SK-N-DZ (cell line): ENCODE data around the gene IGLL5. TPM values are rescaled to one million over a fixed set of nuclear protein-coding genes. Genes with fewer than 3 reads are reported as not detected.

Source experiments
- DNase-seq: peaks from one replicate; pipeline ENCODE4 v3.0.0-alpha.2; 2015; ENCODE audit warnings: low spot score
- polyA plus RNA-seq, 2 experiments: library from polyadenylated mRNA; depleted of rRNA; stranded (reverse); fragments of >200 nt; gene quantifications; 2 replicates each; pipeline ENCODE4 v1.2.3, GENCODE V29; 2014

Gene IGLL5
- polyA plus RNA-seq (2014; cell fraction: cytosol; rRNA removed) = not detected in 2 replicates
- not detected in 2 replicates for polyA plus RNA-seq (2014; cell fraction: nucleus; rRNA removed)

DNA sequence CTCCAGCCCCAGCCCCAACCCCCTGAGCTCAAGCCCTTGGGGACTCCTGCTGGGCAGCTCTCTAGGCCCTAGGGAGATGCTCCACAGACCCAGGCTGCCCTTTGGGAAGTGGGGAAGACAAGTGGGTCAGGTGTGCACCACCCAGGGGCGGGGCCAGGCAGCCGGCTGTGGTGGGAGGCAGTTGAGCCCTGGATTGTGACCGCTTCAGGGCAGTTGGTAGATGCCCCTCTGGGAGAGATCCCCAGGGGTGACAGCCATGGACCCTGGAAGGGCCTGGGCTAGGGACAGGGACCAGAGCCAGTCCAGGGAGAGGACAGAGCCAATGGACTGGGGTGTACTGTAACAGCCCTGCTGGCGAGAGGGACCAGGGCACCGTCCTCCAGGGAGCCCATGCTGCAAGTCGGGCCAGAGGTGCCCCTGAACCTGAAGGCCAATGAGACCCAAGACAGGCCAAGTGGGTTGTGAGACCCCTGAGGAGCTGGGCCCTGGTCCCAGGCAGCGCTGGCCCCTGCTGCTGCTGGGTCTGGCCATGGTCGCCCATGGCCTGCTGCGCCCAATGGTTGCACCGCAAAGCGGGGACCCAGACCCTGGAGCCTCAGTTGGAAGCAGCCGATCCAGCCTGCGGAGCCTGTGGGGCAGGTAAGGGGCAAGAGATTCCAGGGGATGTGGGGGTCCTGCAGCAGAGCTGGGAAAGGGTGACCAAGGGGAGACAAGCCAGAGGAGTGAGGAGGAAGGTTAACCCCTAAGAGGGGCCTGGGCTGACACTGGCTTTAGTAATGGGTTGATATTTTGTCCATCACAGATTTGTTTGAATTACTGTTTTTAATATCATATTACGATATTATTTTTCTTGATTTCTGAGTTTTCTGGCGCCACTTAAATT, at the start of gene IGLL5:
Gene IGLL5, plus strand, starts transcription at position 196 of the 883 bp plus-strand sequence. Its CDS starts 238 bp downstream, at position 434.
- DNase-seq = no peak

DNA sequence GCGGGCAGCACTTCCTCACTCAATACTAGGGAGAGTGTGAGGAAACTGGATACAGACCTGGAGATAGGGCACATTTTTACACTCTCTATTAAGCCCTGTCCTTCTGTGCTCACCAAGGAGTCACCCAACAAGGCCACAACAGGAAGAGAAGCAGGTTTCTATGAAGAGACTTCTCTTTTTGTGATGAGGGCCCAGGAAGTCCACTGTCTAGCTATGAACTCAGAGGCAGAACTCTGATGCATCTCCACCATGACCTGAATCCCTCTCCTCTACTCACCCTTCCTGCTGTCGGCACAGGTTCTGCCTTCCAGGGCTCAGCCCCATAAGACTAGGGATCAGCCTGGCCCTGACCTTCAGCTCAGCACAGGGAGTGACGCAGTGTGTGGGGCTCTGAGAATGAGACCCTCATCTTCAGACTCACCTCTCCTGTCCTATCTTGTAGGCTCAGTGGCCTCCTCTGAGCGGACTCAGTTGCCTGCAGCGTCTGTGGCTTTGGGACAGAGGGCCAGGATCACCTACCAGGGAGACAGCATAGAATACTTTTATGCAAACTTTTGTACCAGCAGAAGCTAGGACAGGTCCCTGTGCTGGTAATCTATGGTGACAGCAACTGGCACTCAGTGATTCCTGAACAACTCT, 49.3 kb upstream of the IGLL5 start:
- no peak for DNase-seq

DNA sequence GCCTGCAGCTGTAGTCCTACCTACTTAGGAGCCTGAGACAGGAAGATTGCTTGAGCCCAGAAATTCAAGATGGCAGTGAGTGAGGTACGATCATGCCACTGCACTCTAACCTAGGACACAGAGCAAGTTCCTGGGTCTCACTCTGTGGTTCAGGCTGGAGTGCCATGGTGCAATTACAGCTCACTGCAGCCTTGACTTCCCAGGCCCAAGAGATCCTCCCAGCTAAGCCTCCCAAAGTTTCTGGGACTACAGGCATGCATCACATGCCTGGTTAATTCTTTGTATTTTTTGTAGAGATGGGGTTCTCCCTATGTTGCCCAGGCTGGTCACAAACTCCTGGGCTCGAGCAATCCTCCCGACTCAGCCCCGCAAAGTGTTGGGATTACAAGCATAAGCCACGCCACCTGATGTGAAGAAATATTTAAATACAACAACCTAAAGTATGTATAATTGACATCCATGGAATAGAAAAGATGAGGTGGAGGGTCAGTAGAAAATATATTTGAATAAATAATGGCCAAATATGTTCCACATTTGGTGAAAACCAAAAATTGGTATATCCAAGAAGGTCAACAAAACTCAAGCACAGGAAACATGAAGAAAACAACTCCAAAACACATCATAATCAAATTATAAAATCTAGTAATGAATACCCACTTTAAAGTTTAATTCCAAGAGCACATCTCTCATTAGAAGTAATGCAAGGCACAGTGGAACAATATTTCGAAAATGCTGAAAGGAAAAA, 47.9 kb upstream of the IGLL5 start:
- DNase-seq = no peak

DNA sequence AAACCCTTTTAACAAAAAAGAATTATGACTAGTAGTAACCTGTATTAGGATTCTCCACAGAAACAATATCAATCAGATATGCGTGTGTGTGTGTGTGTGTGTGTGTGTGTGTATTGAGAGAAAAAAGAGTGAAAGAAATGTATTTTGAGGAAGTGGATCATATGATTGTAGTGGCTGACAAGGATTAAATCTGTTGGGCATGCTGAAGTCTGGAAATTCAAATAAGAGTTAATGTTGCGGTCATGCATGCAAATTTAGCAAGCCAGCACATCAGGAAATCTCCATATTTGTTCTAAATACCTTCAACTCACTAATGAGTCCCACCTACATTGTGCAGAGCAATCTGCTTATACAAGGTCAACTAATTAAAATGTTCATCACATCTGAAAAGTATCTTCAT, 46.8 kb upstream of the IGLL5 start:
- no peak for DNase-seq

DNA sequence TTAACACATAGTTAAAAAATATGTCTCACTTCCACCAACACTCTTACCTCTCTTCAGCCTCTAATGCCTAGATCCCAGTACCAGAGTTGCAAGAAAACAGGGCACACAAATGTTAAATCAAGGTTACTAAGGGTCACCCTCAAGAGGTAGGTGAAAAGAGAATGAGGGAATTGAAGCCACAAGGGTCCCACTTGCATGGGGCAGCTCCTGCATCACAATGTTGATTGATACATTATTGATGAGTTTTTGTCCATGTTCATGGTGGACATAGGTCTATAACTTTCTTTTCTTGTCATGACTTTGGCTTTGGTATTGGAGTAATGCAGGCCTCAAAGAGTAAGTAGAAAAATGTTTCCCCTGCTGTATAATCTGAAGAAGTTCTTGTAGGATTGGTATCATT, 46.0 kb upstream of the IGLL5 start:
- DNase-seq = no peak

DNA sequence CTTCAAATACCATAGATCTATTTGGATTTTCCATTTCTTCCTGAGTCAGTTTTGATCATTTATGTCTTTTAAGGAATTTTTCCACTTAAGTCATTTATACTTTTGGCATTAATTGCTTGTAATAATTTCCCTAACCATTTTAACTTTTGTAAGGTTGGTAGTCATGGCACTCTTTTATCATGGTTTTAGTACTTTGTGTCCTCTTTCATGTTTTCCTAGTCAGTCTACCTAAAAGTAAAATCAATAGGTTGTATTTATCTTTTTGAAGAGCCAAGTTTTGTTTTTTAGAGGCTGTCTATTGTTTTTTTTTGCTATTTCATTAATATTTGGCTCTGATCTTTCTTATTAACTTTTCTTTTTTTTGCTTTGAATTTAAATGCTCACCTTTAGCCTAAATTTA, 45.5 kb upstream of the IGLL5 start:
- no peak for DNase-seq

DNA sequence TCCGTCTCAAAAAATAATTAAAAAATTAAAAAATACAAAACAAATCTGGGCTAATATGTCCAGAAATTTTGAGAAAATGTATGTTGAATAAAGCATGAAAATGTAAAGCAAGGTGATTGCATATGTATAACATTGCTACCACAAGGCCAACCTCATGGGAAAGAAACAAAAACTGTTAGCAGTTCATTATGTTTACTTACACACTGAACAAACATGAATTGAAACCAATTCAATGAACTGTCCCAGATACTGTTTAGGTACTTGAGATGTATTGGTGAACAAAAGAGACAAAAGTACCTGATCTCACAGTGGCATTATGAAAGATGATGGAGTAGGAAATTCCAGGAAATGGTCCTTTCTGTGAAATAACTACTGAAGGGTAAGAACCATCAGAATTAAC, 43.8 kb upstream of the IGLL5 start:
- no peak for DNase-seq

DNA sequence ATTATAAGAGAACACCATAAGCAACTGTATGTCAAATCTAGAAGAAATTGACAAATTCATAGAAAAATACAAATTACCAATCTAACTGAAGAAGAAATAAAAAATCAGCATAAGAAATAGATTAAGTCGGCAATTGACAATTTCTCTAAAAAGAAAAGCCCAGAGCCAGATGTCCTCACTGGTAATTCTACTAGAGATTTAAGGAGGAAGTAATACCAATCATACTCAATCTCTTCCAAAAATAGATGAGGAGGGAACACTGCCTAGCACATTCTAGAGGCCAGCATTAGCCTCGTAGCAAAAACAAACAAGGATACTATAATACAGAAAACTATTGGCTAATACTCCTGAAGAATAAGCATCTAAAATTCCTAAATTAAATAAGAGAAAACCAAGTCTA, 40.4 kb upstream of the IGLL5 start:
- DNase-seq = no peak

DNA sequence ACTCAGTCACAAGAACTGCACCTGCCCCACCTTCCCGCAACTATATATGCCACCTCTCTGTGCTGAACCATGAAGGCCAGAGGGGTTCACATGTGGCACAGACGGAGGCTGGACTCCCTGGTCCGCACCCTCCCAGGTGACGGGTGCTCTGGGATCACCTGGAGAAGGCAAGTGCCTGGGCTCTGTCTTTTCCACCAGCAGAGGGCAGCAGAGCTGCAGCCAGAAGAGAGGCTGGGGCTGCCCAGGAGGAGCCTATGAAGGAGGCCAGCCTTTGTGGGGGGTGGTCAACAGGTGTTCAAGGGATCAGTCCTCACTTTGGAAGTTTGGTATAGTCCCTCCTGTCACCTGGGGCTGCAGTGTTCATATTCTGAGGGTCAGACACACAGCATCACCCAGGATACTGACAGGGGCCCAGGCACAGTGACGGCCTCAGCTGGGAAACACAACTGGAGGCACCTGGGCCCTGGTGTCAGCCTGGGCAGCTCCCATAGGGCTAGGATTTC, 39.2 kb upstream of the IGLL5 start:
- peak; percentile 52 for DNase-seq

DNA sequence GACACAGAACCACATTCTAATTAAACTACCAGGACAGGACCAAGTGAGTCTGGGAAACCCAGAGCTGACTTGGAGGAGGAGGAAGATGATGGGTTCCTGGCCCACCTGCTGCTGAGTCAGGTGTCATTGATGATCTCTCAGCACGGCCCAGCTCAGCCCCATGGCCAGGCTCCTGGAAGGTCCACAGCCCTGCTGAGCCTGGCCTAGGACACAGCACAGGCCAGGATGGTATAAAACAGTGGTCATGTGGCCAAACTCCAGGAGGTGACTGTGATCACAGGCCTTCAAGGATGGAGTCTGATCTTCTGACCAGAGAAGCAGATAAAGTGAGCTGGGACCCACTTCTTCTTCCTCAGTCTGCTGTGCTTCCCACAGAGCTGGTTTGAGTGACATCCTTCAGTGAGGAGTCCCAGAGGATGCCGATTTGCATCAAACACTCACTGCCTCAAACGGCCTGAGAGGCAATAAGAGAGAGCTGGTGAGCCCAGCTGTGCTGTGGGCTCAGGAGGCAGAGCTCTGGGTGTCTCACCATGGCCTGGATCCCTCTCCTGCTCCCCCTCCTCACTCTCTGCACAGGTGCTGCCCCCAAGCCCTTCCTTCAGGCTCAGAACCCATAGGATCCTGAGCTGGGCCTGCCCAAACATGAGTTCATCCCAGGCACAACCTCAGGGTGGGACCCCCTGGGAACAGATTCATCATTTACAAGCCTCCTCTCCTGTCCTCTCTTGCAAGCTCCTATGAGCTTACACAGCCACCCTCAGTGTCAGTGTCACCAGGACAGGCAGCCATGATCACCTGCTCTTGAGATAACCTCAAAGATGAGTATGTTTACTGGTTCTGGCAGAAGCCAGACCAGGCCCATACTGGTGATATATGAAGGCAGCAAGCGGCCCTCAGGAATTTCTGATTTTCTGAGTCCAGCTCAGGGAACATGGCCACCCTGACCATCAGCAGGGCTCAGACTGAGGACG, 37.7 kb upstream of the IGLL5 start:
- DNase-seq = no peak

DNA sequence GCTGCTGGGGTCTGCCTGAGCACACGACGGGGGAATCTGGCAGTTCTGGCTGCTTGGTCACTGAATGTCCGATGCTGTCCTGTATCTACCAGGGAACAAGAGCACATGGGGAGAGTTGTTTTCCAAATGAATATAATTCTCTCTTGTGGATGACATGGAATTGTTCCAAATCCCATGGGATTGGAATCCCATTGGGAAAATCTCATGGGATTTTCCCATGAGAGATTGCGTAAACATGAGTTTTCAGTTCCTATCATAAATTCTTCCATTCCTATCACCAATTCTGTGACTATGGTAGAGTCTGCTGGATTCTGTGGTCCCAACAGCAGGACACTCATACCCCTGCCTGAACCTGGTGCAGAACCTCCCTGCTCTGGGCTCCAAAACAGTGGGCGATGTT, 35.6 kb upstream of the IGLL5 start:
- DNase-seq = no peak

DNA sequence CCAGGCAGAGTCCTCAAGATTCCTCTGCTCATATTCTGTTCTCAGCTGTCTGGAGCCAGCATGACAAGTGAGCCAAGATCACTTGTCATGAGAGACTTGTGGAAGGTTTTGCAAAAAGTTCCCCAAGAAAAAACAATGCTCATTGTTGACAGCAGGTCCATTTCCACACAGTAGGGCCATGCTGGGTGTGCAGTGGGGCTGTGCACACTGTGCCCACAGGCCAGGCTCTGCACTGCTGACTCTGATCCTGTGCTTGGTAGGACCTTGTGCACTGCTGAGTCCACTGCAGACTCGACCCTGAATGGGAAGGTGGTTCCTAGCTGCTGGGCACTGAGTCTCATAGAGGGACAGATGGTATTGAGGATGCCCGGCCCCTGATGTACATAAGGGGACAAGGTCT, 33.9 kb upstream of the IGLL5 start:
- no peak for DNase-seq

DNA sequence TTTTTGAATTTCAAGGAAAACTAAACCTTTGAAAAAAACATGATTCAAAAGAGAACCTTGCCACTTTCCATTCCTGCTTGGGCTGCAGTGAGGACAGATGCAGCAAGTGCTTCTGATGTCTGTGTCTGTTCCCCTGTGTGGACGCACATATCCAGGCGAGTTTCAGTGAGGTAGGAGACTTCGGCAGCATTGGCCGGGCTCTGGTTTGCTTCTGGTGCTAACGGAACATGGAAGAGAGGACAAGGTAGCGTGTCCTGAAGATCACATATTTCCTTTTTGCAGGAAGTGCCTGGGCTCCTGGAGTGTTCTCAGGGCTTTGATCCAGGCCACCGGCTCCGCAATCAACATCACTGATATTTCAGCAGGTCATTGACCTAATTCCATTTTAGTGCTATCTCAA, 33.1 kb upstream of the IGLL5 start:
- no peak for DNase-seq

DNA sequence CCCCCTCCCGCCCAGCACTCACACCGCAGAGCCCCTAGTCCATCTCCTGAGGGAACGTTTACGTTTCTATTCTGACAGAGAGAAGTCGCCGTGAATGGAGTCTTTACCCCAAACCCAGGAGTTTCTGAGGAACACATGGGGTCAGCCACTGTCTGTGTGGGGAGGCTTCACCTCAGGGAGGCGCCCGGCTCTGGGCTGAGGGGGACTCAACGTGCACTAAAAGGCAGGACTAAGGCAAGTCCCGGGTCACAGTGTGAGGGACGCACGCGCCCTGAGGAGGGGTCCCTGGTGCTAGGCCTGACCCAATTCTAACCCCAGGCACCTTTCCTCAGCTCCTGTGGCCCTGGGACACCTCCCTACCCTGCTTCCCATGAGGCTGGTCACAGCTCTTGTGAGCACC, 32.5 kb upstream of the IGLL5 start:
- DNase-seq = no peak

DNA sequence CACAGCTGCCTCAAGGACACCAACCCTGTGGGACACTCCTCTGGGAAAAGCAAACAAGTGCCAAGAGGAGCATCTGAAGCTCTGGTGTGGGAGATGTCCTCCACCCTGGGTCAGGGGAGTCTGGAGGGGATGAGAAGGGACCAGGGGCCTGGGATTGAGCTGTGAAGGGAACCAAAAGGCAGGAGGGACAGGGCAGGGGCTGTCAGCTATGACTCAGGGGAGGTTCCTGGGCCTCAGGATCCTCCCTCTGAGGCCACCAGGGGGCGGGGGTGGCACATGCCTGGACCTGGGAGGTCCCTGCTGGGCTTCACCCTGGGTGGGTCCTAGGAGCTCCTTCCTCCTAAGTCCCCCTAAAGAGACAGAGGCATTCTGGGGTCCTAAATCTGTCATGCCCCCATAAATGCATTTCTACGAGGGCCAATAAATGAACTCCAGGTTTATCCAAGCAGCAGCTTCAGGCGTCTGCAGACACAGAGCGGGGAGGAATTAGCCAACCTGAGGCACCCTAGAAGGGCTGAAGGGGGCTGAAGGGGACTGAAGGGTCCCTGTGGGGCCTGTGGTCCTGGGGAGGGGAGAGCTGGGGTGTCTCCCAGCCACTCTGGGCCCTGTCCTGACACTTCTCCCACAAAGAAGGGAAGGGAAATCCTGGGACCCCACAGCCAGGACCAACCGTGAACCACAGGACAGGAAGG, 31.9 kb upstream of the IGLL5 start:
- peak; percentile 13 for DNase-seq

DNA sequence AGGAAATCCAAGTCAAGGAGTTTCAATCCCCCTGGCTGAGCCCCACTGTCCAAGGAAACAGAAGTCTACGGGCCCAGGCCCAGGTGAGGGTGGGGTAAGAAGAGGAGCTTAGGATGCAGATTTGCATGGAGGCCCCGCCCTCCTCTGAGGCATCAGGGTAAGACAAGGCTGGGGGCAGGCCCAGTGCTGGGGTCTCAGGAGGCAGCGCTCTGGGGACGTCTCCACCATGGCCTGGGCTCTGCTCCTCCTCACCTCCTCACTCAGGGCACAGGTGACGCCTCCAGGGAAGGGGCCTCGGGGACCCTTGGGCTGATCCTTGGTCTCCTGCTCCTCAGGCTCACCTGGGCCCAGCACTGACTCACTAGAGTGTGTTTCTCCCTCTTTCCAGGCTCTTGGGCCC, 31.3 kb upstream of the IGLL5 start:
- no peak for DNase-seq

DNA sequence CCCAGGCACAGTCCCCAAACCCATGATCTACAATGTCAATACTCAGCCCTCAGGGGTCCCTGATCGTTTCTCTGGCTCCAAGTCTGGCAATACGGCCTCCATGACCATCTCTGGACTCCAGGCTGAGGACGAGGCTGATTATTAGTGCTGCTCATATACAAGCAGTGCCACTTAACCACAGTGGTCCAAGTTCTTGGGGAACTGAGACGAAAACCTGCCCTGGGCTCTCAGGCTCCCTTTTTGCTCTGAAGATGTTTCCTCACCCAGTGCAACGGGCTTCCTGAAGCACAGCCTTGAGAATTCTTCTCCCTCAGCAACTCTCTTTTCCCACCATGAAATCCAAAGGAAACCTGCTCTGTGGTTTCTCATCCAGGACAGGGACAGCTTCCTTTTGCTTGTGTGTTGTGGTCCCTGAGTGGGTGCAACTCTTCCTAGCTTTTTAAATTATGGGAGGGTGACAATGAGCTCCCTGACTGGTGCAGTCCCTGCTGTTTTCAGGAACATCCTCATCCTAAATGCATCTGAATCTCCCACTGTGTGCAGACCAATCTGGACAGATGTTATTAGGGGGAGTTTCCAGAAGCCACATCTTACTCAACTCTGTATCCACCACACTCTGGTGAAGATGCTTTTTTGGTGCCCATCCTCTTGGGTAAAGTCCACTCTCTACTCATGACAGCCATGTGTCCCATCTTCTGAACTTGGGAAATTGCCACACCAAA, 30.6 kb upstream of the IGLL5 start:
- no peak for DNase-seq

DNA sequence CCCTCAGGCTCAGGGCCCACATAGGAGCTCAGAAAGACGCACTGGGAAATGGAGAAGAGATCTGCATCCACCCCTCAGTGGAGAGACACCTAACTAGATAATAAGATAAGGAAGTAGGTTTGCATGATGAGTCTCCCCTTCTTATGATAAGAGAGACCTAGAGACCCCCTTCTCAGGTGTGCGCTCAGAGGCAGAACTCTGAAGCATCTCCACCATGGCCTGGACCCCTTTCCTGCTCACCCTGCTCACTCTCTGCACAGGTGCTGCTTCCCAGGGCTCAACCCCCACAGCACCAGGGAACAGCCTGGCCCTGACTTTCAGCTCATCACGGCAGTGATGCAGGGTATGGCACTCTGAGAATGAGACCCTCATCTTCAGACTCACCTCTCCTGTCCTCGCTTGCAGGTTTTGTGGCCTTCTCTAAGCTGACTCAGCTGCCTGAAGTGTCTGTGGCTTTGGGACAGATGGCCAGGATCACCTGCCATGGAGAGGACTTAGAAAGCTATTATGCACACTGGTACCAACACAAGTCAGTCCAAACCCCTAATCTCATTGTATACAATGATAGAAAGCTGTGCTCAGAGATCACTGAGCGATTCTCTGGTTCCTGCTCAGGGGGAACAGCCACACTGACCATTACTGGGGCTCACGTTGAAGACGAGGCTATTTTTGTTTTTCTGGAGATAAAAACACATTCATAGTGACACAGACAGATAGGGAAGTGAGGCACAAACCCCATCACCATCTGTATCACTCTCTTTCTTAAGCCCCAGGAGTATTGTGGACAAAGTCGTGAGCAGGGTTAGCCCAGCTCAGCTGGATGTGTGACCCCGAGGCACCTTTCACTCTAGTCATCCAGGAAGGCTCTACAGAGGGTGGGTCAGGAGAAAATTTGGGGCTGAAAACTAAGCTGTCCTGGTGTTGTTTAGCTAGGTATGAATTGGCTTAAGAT, 29.7 kb upstream of the IGLL5 start:
- no peak for DNase-seq
